Progenitor cell of endocrine pancreas (in vitro differentiated cells): ENCODE results near the gene RCSD1. TPM values are rescaled to one million over a fixed set of nuclear protein-coding genes. Genes with fewer than 3 reads are reported as not detected.
"Not testable (repeated sequence)": the region's sequence is repeated elsewhere in the genome, so short reads cannot be mapped to it uniquely, and the experiment has no call there.

ENCODE experiments used
- DNase-seq: peaks from one replicate; pipeline ENCODE4 v3.0.0; 2021; ENCODE audit warnings: low spot score; ENCODE audit not compliant: unreplicated experiment
- H3K27ac Mint-ChIP-seq: 2 replicates; pipeline ENCODE4 v1.8.0; 2021; ENCODE audit warnings: mild to moderate bottlenecking, moderate library complexity, mixed read lengths
- H3K27me3 Mint-ChIP-seq: 2 replicates; pipeline ENCODE4 v1.8.0; 2021; ENCODE audit warnings: mixed read lengths
- H3K36me3 Mint-ChIP-seq: 2 replicates; pipeline ENCODE4 v1.8.0; 2022; ENCODE audit warnings: mixed read lengths; ENCODE audit not compliant: insufficient read depth
- H3K4me1 Mint-ChIP-seq: 2 replicates; pipeline ENCODE4 v1.8.0; 2021; ENCODE audit warnings: low read depth, mixed read lengths
- H3K4me3 Mint-ChIP-seq: 2 replicates; pipeline ENCODE4 v1.8.0; 2021; ENCODE audit warnings: low read depth, mild to moderate bottlenecking, moderate library complexity, mixed read lengths
- H3K9me3 Mint-ChIP-seq: 2 replicates; pipeline ENCODE4 v1.8.0; 2021; ENCODE audit warnings: low read depth, mixed read lengths
- CTCF ChIP-seq: fragments of 200-600 bp; sonication (generic); IDR thresholded peaks from one replicate; pipeline ENCODE4 v1.5.0; 2021; ENCODE audit warnings: antibody characterized with exemption, mild to moderate bottlenecking; ENCODE audit not compliant: unreplicated experiment
- total RNA-seq: library from RNA; stranded (reverse); gene quantifications from 2 replicates; pipeline ENCODE4 v1.2.1, GENCODE V29; 2021

RCSD1 gene
- total RNA-seq, 1 donor from 2014 or later, result 0.22 TPM

- no peak for DNase-seq
- H3K36me3 Mint-ChIP-seq, result no peaks in the 10 kb centered on the region
- peaks cover 11% of the 10 kb centered on the region for H3K9me3 Mint-ChIP-seq
- H3K27ac Mint-ChIP-seq, result no peak overlapping the region
- TF ChIP-seq CTCF, result no peak
- peaks cover 9% of the 10 kb centered on the region for H3K27me3 Mint-ChIP-seq
- no peaks in the 10 kb centered on the region for H3K4me1 Mint-ChIP-seq
- no peak overlapping the region for H3K4me3 Mint-ChIP-seq
These were observed 17.2 kb upstream of the RCSD1 start for GRCh38 chr1:167612587-167613385.

- not testable (repeated sequence) for DNase-seq, H3K27ac Mint-ChIP-seq, H3K36me3 Mint-ChIP-seq, H3K4me3 Mint-ChIP-seq, H3K4me1 Mint-ChIP-seq
- H3K27me3 Mint-ChIP-seq, result peaks cover 13% of the 10 kb centered on the region
- peaks cover 11% of the 10 kb centered on the region for H3K9me3 Mint-ChIP-seq
These were observed 16.0 kb upstream of the RCSD1 start for GRCh38 chr1:167613984-167614383.

GRCh38 chr1:167614851-167615250 is 15.2 kb upstream of the RCSD1 start:
- Mint-ChIP-seq H3K36me3 (no peaks in the 10 kb centered on the region), H3K4me1 (no peaks in the 10 kb centered on the region), H3K27me3 (peaks cover 15% of the 10 kb centered on the region), H3K4me3 (no peak overlapping the region), H3K27ac (no peak overlapping the region), H3K9me3 (peaks cover 11% of the 10 kb centered on the region)
- TF ChIP-seq CTCF, result no peak
- DNase-seq, result no peak

GRCh38 chr1:167616521-167616920 is 13.5 kb upstream of the RCSD1 start:
- Mint-ChIP-seq H3K4me1 (no peaks in the 10 kb centered on the region), H3K9me3 (peaks cover 11% of the 10 kb centered on the region), H3K27ac (no peak overlapping the region), H3K36me3 (no peaks in the 10 kb centered on the region), H3K4me3 (no peak overlapping the region), H3K27me3 (peaks cover 24% of the 10 kb centered on the region)
- TF ChIP-seq CTCF, result no peak
- no peak for DNase-seq

GRCh38 chr1:167617153-167618147 is 12.6 kb upstream of the RCSD1 start:
- Mint-ChIP-seq H3K9me3 (peaks cover 11% of the 10 kb centered on the region), H3K27ac (no peak overlapping the region), H3K4me1 (no peaks in the 10 kb centered on the region), H3K4me3 (no peak overlapping the region), H3K27me3 (peaks cover 21% of the 10 kb centered on the region), H3K36me3 (no peaks in the 10 kb centered on the region)
- DNase-seq, result no peak
- no peak for TF ChIP-seq CTCF
